Esophagus squamous epithelium (tissue), 5 donors: ENCODE measurements around the gene ERBB3. TPM values are rescaled to one million over a fixed set of nuclear protein-coding genes. Genes with fewer than 3 reads are reported as not detected.

Source experiments
- DNase-seq: peaks from one replicate; lab custom pipeline; 2025; lab: John Stamatoyannopoulos, UW
- H3K27ac ChIP-seq, 4 donors: fragments of 200-600 bp; sonication (generic); one replicate each; pipeline ENCODE4 v1.5.1; 2016 to 2019; ENCODE audit warnings: mild to moderate bottlenecking in 1 of 4
- H3K27me3 ChIP-seq, 4 donors: fragments of 200-600 bp; sonication (generic); 1 replicate in 3 of 4; 2 replicates in 1 of 4; pipeline versions ENCODE4 v1.5.1 to v1.6.0; 2017 to 2021; ENCODE audit warnings: antibody characterized with exemption in 1 of 4
- H3K36me3 ChIP-seq, 3 donors: fragments of 200-600 bp; sonication (generic); one replicate each; pipeline ENCODE4 v1.5.1; 2016 to 2019
- H3K4me1 ChIP-seq, 3 donors: fragments of 200-600 bp; sonication (generic); one replicate each; pipeline ENCODE4 v1.5.1; 2017 to 2019
- H3K4me3 ChIP-seq, 4 donors: fragments of 200-600 bp; sonication (generic); 1 replicate in 3 of 4; 2 replicates in 1 of 4; pipeline ENCODE4 v1.5.1; 2016 to 2019; ENCODE audit warnings: mild to moderate bottlenecking in 2 of 4, moderate library complexity in 1 of 4
- H3K9me3 ChIP-seq, 3 donors: fragments of 200-600 bp; sonication (generic); one replicate each; pipeline ENCODE4 v1.5.1; 2016 to 2019
- CTCF ChIP-seq, 6 experiments: fragments of 450-650 bp in 4 of 6; fragments of 200-600 bp in 2 of 6; sonication (generic) in 2 of 6; IDR thresholded peaks; one replicate each; pipeline ENCODE4 v1.5.1; 2016 to 2019; ENCODE audit warnings: antibody characterized with exemption in 6 of 6, mild to moderate bottlenecking in 4 of 6, moderate library complexity in 4 of 6
- POLR2A ChIP-seq, 4 donors: fragments of 450-650 bp; IDR thresholded peaks; one replicate each; pipeline ENCODE4 v1.6.1; 2017; ENCODE audit warnings: antibody characterized with exemption in 4 of 4, mild to moderate bottlenecking in 4 of 4, moderate library complexity in 3 of 4
- WGBS, 2 donors: methylation state at CpG; one replicate each; pipeline ENCODE4 v1.1.5; 2018; 5-methylcytosine and 5-hydroxymethylcytosine counted together
- intact Hi-C: fragments of 100-400 bp; cut with DNase I; formaldehyde crosslinking; loops from one replicate; pipeline ENCODE4 v1.15.0; 2022
- total RNA-seq, 4 donors: library from RNA; depleted of rRNA; stranded (reverse); fragments of >200 nt; gene quantifications; one replicate each; pipeline ENCODE4 v1.1.0, GENCODE V29; 2016
- donor health status: DM: yes; HTN: yes; CAD: no.

Gene ERBB3
- total RNA-seq, 4 donors from 2014 or later = 36.0 to 125 (median 82.8) TPM

- intact Hi-C loops = no loop called here
These were observed 38.1 kb downstream of the ERBB3 start, which contains the start of gene ZC3H10 for GRCh38 chr12:56117778-56118687. TSS of gene ZC3H10 (plus strand) at chr12:56118266. CDS start at chr12:56120563, 2,297 bp downstream.

GRCh38 chr12:56118688-56119357 lies 38.9 kb downstream of the ERBB3 start:
- WGBS, 2 donors = 3 to 9% methylated on average over 13 of the region's 13 CpGs
- intact Hi-C loops = no loop called here
- Histone ChIP-seq H3K27me3 (no peaks in the 10 kb centered on the region), H3K36me3 (peaks cover 4 to 25% (median 12%) of the 10 kb centered on the region in 3 donors), H3K27ac (peak overlapping the region; percentile 92 to 98 (median 94)), H3K4me1 (peaks cover 16 to 45% (median 24%) of the 10 kb centered on the region in 3 donors), H3K4me3 (peak overlapping the region; percentile 46 to 76 (median 70)), H3K9me3 (no peaks in the 10 kb centered on the region)
- DNase-seq = no peak
- TF ChIP-seq POLR2A (IDR thresholded peaks at IDR 0.05) (no peak), CTCF (IDR thresholded peaks at IDR 0.05) (no peak)

More at GRCh38 chr12:56117778-56118687, 38.1 kb downstream of the ERBB3 start, which contains the start of gene ZC3H10:
- Histone ChIP-seq H3K27ac (peak within 1 kb of the TSS; percentile 92 to 98 (median 94)), H3K4me3 (peak within 1 kb of the TSS; percentile 46 to 76 (median 70)), H3K9me3 (no peaks in the 10 kb centered on the region), H3K36me3 (peaks cover 4 to 33% (median 13%) of the 10 kb centered on the region in 3 donors), H3K27me3 (no peaks in the 10 kb centered on the region), H3K4me1 (peaks cover 16 to 45% (median 24%) of the 10 kb centered on the region in 3 donors)
- peak; percentile 90 for DNase-seq
- TF ChIP-seq CTCF (IDR thresholded peaks at IDR 0.05) (peak; percentile 27 to 78 (median 59)), POLR2A (IDR thresholded peaks at IDR 0.05) (peak in 3 of 4 donors; percentile 80 to 93 (median 85))
- 0 to 1% methylated on average over 13 to 22 of the region's 61 CpGs for WGBS, 2 donors

- Histone ChIP-seq H3K4me1 (peaks cover 16 to 45% (median 24%) of the 10 kb centered on the region in 3 donors), H3K36me3 (peaks cover 4 to 20% (median 12%) of the 10 kb centered on the region in 3 donors), H3K9me3 (no peaks in the 10 kb centered on the region), H3K27ac (peak overlapping the region; percentile 92 to 98 (median 94)), H3K4me3 (peak overlapping the region in 2 of 4 donors; percentile 69 to 70), H3K27me3 (no peaks in the 10 kb centered on the region)
- TF ChIP-seq CTCF (IDR thresholded peaks at IDR 0.05) (peak; percentile 81 to 89 (median 84)), POLR2A (IDR thresholded peaks at IDR 0.05) (no peak)
- intact Hi-C loops = no loop called here
- WGBS, 2 donors = 0 to 5% methylated on average over 2 of the region's 2 CpGs
- no peak for DNase-seq
These were observed 39.4 kb downstream of the ERBB3 start for GRCh38 chr12:56119361-56119796.

- 72 to 76% methylated on average over 15 of the region's 17 CpGs for WGBS, 2 donors
- TF ChIP-seq CTCF (IDR thresholded peaks at IDR 0.05) (no peak), POLR2A (IDR thresholded peaks at IDR 0.05) (no peak)
- no peaks in the 10 kb centered on the region for H3K27me3 ChIP-seq
- H3K27ac ChIP-seq = peak overlapping the region; percentile 92 to 98 (median 94)
- H3K36me3 ChIP-seq = peaks cover 4 to 20% (median 12%) of the 10 kb centered on the region in 3 donors
- H3K4me3 ChIP-seq = no peak overlapping the region
- DNase-seq = no peak
- intact Hi-C loops = no loop called here
- H3K4me1 ChIP-seq = peaks cover 16 to 48% (median 22%) of the 10 kb centered on the region in 3 donors
- H3K9me3 ChIP-seq = no peaks in the 10 kb centered on the region
These were observed 40.3 kb downstream of the ERBB3 start for GRCh38 chr12:56120158-56120846.
